Osteocyte (in vitro differentiated cells): Measurements from ENCODE around the gene ANKIB1. TPM values are rescaled to one million over a fixed set of nuclear protein-coding genes. Genes with fewer than 3 reads are reported as not detected.

ENCODE experiments used
- DNase-seq: peaks from one replicate; pipeline ENCODE4 v3.0.0; 2021; ENCODE audit warnings: mixed read lengths; ENCODE audit not compliant: unreplicated experiment; ENCODE audit errors: extremely low spot score
- H3K27ac Mint-ChIP-seq: one replicate; pipeline ENCODE4 v1.8.0; 2021; ENCODE audit warnings: mild to moderate bottlenecking, mixed read lengths; ENCODE audit not compliant: unreplicated experiment
- H3K27me3 Mint-ChIP-seq: one replicate; pipeline ENCODE4 v1.8.0; 2021; ENCODE audit warnings: mixed read lengths; ENCODE audit not compliant: unreplicated experiment
- H3K36me3 Mint-ChIP-seq: one replicate; pipeline ENCODE4 v1.8.0; 2021; ENCODE audit warnings: mixed read lengths; ENCODE audit not compliant: unreplicated experiment
- H3K4me1 Mint-ChIP-seq: one replicate; pipeline ENCODE4 v1.8.0; 2021; ENCODE audit warnings: mixed read lengths; ENCODE audit not compliant: unreplicated experiment
- H3K4me3 Mint-ChIP-seq: one replicate; pipeline ENCODE4 v1.8.0; 2021; ENCODE audit warnings: mild to moderate bottlenecking, moderate library complexity, mixed read lengths; ENCODE audit not compliant: unreplicated experiment
- H3K9me3 Mint-ChIP-seq: one replicate; pipeline ENCODE4 v1.8.0; 2021; ENCODE audit warnings: mixed read lengths; ENCODE audit not compliant: unreplicated experiment
- long read RNA-seq: library from polyadenylated mRNA; unstranded; transcript quantifications from one replicate; pipeline ENCODE4 v2.0.0, GENCODE V29; 2021
- total RNA-seq: library from RNA; stranded (reverse); gene quantifications from 2 replicates; pipeline ENCODE4 v1.2.1, GENCODE V29; 2021
- TF ChIP-seq, protein P1 (sequence below): fragments of 200-600 bp; sonication (generic); IDR thresholded peaks from 2 replicates; pipeline ENCODE4 v1.5.0; 2021; ENCODE audit warnings: antibody characterized with exemption, mild to moderate bottlenecking, moderate library complexity

Gene ANKIB1, protein sequence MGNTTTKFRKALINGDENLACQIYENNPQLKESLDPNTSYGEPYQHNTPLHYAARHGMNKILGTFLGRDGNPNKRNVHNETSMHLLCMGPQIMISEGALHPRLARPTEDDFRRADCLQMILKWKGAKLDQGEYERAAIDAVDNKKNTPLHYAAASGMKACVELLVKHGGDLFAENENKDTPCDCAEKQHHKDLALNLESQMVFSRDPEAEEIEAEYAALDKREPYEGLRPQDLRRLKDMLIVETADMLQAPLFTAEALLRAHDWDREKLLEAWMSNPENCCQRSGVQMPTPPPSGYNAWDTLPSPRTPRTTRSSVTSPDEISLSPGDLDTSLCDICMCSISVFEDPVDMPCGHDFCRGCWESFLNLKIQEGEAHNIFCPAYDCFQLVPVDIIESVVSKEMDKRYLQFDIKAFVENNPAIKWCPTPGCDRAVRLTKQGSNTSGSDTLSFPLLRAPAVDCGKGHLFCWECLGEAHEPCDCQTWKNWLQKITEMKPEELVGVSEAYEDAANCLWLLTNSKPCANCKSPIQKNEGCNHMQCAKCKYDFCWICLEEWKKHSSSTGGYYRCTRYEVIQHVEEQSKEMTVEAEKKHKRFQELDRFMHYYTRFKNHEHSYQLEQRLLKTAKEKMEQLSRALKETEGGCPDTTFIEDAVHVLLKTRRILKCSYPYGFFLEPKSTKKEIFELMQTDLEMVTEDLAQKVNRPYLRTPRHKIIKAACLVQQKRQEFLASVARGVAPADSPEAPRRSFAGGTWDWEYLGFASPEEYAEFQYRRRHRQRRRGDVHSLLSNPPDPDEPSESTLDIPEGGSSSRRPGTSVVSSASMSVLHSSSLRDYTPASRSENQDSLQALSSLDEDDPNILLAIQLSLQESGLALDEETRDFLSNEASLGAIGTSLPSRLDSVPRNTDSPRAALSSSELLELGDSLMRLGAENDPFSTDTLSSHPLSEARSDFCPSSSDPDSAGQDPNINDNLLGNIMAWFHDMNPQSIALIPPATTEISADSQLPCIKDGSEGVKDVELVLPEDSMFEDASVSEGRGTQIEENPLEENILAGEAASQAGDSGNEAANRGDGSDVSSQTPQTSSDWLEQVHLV
- total RNA-seq: 63.8 and 74.8 TPM in 2 replicates
- long read RNA-seq, full-length matches to known transcripts: 5 of 57 reads
- long read RNA-seq, partial matches to known transcripts: 30 of 57 reads
- long read RNA-seq, other reads (novel, unspliced or antisense): 22 of 57 reads

DNA sequence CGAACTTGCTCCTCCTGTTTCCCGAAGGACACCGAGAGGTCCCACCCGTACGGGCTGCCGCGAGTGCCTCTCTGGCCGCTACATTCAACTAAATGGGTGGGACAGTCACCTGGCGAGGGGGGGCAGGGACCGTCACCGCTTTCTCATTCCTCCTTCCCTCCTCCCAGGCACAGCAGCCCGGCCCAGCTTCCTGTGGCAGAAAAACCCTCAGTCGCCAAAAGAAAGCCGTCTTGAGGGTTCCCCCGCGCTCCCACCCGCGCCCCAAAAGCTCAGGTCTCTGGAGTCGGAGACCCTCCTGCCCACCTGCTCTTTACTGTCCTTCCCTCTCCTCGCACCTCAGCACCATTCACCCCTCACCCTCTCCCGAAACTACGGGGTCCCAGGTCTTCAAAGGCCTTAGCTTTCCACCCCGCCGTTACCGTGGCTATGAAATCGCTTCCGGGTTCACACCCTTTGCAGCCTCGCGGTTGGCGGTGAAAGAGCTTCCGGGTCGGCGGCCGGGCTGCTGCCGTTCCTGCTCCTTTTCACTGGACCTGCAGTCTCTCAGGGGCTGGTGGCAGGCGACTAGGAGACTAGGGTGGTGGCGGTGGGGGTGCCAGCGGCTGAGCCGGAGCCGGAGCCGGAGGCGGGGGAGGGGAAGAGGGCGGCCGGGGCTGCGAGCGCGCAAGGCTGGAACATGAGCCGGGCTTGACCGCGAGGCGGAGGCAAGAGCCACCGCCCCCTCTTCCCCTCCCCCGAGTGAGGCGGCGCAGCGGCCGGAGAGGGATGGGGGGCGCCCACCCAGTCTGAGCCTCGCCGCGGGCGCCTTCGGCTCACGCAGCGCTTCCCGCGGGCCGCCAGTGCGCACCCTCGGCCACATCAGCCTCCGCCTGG lies at the start of gene ANKIB1, which contains the start of gene KRIT1:
TSS of gene ANKIB1 (plus strand) at position 488 of the 873 bp plus-strand sequence. CDS start 49,005 bp downstream, outside the sequence.
TSS of gene KRIT1 (minus strand) at position 428 of the 873 bp plus-strand sequence. CDS start 3,779 bp downstream, outside the sequence.
- DNase-seq: peak; percentile 92
- H3K9me3 Mint-ChIP-seq: no peaks in the 10 kb centered on the region
- peak within 1 kb of the TSS; percentile 99 for H3K27ac Mint-ChIP-seq
- H3K4me1 Mint-ChIP-seq: peaks cover 39% of the 10 kb centered on the region
- TF ChIP-seq, protein P1, sequence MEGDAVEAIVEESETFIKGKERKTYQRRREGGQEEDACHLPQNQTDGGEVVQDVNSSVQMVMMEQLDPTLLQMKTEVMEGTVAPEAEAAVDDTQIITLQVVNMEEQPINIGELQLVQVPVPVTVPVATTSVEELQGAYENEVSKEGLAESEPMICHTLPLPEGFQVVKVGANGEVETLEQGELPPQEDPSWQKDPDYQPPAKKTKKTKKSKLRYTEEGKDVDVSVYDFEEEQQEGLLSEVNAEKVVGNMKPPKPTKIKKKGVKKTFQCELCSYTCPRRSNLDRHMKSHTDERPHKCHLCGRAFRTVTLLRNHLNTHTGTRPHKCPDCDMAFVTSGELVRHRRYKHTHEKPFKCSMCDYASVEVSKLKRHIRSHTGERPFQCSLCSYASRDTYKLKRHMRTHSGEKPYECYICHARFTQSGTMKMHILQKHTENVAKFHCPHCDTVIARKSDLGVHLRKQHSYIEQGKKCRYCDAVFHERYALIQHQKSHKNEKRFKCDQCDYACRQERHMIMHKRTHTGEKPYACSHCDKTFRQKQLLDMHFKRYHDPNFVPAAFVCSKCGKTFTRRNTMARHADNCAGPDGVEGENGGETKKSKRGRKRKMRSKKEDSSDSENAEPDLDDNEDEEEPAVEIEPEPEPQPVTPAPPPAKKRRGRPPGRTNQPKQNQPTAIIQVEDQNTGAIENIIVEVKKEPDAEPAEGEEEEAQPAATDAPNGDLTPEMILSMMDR: no peak
- H3K27me3 Mint-ChIP-seq: no peaks in the 10 kb centered on the region
- peak within 1 kb of the TSS; percentile 97 for H3K4me3 Mint-ChIP-seq
- H3K36me3 Mint-ChIP-seq: peaks cover 4% of the 10 kb centered on the region

DNA sequence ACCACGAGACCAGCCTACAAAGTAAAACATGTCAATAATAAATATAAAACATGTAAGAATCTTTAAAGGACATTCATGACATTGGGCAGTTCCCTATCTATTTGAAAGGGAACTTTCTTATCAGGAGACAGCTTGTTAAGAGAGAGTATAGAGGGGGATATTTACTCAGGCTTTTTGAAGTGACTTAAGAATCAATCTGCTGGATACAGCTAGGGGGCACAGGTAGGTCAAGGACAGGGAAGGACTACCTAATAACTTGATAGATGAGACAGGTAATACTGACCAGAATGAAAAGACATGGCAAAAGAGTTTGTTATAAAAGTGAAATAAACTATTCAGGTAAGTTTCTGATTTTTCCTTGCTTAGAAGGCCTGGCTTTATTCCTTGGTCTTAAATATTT lies 45.0 kb upstream of the ANKIB1 start:
- no peak for DNase-seq
- TF ChIP-seq, protein P1: no peak
- peaks cover 8% of the 10 kb centered on the region for H3K9me3 Mint-ChIP-seq
- H3K36me3 Mint-ChIP-seq: peaks cover 42% of the 10 kb centered on the region
- H3K27me3 Mint-ChIP-seq: no peaks in the 10 kb centered on the region
- H3K4me1 Mint-ChIP-seq: no peaks in the 10 kb centered on the region
- H3K27ac Mint-ChIP-seq: no peak overlapping the region
- no peak overlapping the region for H3K4me3 Mint-ChIP-seq

DNA sequence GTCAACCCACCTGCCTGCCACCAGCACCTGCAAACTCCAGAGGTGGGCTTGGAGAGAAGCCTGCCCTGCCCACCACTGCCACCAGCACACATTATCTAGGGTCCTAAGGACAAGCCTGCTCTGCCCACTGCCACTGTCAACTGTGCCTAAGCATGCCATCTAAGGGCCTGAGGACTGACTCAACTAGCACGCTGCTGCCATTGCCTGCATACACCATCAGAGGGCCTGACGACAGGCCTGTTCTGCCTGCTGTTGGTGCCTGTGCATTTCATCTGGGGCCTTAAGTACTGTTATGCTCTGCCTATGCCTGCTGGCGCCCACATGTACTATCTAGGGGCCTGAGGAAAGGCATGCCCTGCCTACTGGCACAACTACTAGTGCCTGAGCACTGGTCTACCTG lies 39.8 kb upstream of the ANKIB1 start:
- Mint-ChIP-seq H3K9me3 (peaks cover 26% of the 10 kb centered on the region), H3K27me3 (no peaks in the 10 kb centered on the region), H3K4me3 (no peak overlapping the region), H3K4me1 (no peaks in the 10 kb centered on the region), H3K36me3 (peaks cover 60% of the 10 kb centered on the region), H3K27ac (no peak overlapping the region)
- TF ChIP-seq, protein P1: no peak
- no peak for DNase-seq

DNA sequence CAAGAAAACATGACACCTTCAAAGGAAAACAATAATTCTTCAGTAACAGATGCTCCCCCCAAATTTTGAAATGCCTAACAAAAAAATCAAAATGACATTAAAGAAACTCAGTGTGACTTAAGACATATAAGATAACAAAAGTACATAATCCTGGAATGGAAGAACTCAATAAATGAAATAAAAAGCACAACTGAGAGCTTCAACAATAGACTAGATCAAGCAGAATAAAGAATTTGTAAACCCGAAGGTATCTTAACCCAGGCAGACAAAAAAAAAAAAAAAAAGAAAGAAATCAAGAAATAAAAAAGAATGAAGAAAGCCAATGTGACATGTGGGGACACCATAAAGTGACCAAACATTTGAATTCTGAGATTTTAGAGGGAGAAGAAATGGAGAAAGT lies 39.1 kb upstream of the ANKIB1 start:
- Mint-ChIP-seq H3K36me3 (peaks cover 67% of the 10 kb centered on the region), H3K27me3 (no peaks in the 10 kb centered on the region), H3K4me1 (no peaks in the 10 kb centered on the region), H3K9me3 (peaks cover 26% of the 10 kb centered on the region), H3K4me3 (no peak overlapping the region), H3K27ac (no peak overlapping the region)
- TF ChIP-seq, protein P1: no peak
- DNase-seq: no peak
